Spleen (tissue), 11 donors: ENCODE measurements around the gene MRPS22. TPM values are rescaled to one million over a fixed set of nuclear protein-coding genes. Genes with fewer than 3 reads are reported as not detected.

ENCODE experiments used
- DNase-seq: peaks from one replicate; pipeline ENCODE4 v3.0.0-alpha.2; 2020
- H3K27ac ChIP-seq, 8 donors: fragments of 200-600 bp; sonication (generic) in 7 of 8; 1 replicate in 4 of 8; 2 replicates in 4 of 8; pipeline versions ENCODE4 v1.5.0 to v1.8.0; 2016 to 2021; ENCODE audit warnings: inconsistent platforms in 4 of 8, mild to moderate bottlenecking in 4 of 8, moderate library complexity in 1 of 8
- H3K27me3 ChIP-seq, 7 donors: fragments of 200-600 bp; sonication (generic) in 6 of 7; replicated peaks in 1 of 7; 1 replicate in 4 of 7; 2 replicates in 3 of 7; pipeline versions ENCODE4 v1.5.0 to v1.8.0; 2016 to 2021; ENCODE audit warnings: inconsistent platforms in 3 of 7, mild to moderate bottlenecking in 1 of 7
- H3K36me3 ChIP-seq, 6 donors: fragments of 200-600 bp; sonication (generic) in 5 of 6; 1 replicate in 4 of 6; 2 replicates in 2 of 6; pipeline versions ENCODE4 v1.5.0 to v1.8.0; 2016 to 2021; ENCODE audit warnings: inconsistent platforms in 2 of 6
- H3K4me1 ChIP-seq, 6 donors: fragments of 200-600 bp; sonication (generic) in 5 of 6; 1 replicate in 3 of 6; 2 replicates in 3 of 6; pipeline versions ENCODE4 v1.5.0 to v1.8.0; 2016 to 2021; ENCODE audit warnings: inconsistent platforms in 3 of 6
- H3K4me3 ChIP-seq, 8 donors: fragments of 200-600 bp; sonication (generic) in 7 of 8; 1 replicate in 4 of 8; 2 replicates in 4 of 8; pipeline versions ENCODE4 v1.5.0 to v1.8.0; 2016 to 2021; ENCODE audit warnings: inconsistent platforms in 4 of 8, mild to moderate bottlenecking in 4 of 8, moderate library complexity in 2 of 8
- H3K9me3 ChIP-seq, 8 donors: fragments of 200-600 bp; sonication (generic) in 7 of 8; 1 replicate in 4 of 8; 2 replicates in 4 of 8; pipeline versions ENCODE4 v1.5.0 to v1.8.0; 2016 to 2021; ENCODE audit warnings: inconsistent platforms in 4 of 8
- CTCF ChIP-seq, 11 experiments: fragments of 200-600 bp in 7 of 11; fragments of 450-650 bp in 4 of 11; sonication (generic) in 4 of 11; IDR thresholded peaks in 8 of 11; conservative IDR thresholded peaks in 3 of 11; 1 replicate in 7 of 11; 2 replicates in 4 of 11; pipeline versions ENCODE4 v1.4.0 to v1.8.0; 2016 to 2021; ENCODE audit warnings: antibody characterized with exemption in 11 of 11, inconsistent platforms in 4 of 11, mild to moderate bottlenecking in 1 of 11
- POLR2A ChIP-seq, 3 donors: fragments of 450-650 bp; IDR thresholded peaks; one replicate each; pipeline ENCODE4 v1.5.1; 2017; ENCODE audit warnings: antibody characterized with exemption in 3 of 3, mild to moderate bottlenecking in 1 of 3
- POLR2AphosphoS5 ChIP-seq, 3 donors: sonication (generic); formaldehyde crosslinking; IDR thresholded peaks; one replicate each; pipeline ENCODE4 v1.5.1; 2017; ENCODE audit warnings: antibody characterized with exemption in 3 of 3
- WGBS, 5 donors: extraction: QIAGEN DNeasy Blood & Tissue Kit in 3 of 5; methylation state at CpG; one replicate each; pipeline versions ENCODE4 v1.1.5 to v1.1.7; 2013 to 2018; 5-methylcytosine and 5-hydroxymethylcytosine counted together
- intact Hi-C: fragments of 100-400 bp; cut with DNase I; formaldehyde crosslinking; loops from one replicate; pipeline ENCODE4 v1.15.0; 2023; ENCODE audit warnings: low total_unique reads
- polyA plus RNA-seq, 3 donors: library from polyadenylated mRNA; stranded (reverse); fragments of 200-250 nt; gene quantifications; one replicate each; pipeline ENCODE4 v1.2.1, GENCODE V29; 2013
- total RNA-seq, 7 donors: library from RNA; depleted of rRNA in 3 of 7; stranded (reverse); fragments of >200 nt in 3 of 7; fragmentation: NEBNext Ultra II Directional in 4 of 7; extraction: Animal tissue kit (Norgen Biotek cat#: 25700) in 4 of 7; gene quantifications; one replicate each; pipeline versions ENCODE4 v1.1.0 to v1.2.1, GENCODE V29; 2016 to 2021
- donor health status: healthy with polysubstance abuse.
- donor health status: DM: no; HTN: no; CAD: no; lungs with moderate emphysema.
- donor health status: DM: no; HTN: no; CAD: no.
- donor health status: Bipolar disorder and iron deficiency.
- donor health status: healthy.
- donor health status: DM: no; HTN: no; CAD: no.
- donor health status: DM: yes; HTN: yes; CAD: no.

The MRPS22 gene
- total and polyA plus RNA-seq, 10 donors: 24.8 to 53.2 (median 30.9) TPM

DNA sequence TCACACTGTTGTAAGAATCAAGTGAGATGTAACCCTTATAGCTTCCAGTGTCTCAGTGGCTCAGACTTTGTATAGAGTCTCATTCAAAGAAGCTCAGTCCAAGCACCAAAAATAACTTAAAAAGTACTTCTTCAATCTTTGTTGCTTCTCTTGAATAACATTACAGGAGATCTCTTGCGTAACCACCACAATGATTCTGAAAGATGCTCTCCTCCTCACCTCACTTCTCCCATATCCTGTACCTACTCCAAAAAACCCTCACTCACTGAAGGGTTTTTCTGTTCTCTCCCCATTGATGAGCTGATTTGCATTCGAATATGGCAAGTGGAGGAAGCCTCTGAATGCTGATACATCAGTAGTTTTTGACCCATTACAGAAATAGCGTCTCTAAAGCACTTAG, 39.4 kb upstream of the MRPS22 start:
- Histone ChIP-seq H3K4me3 (no peak overlapping the region), H3K9me3 (no peaks in the 10 kb centered on the region), H3K4me1 (no peaks in the 10 kb centered on the region), H3K36me3 (no peaks in the 10 kb centered on the region), H3K27me3 (no peaks in the 10 kb centered on the region), H3K27ac (no peak overlapping the region)
- whole genome bisulfite sequencing, 5 donors: 77 to 84% (median 79%) methylated on average over 3 of the region's 3 CpGs
- intact Hi-C loops: no loop called here
- no peak for TF ChIP-seq POLR2AphosphoS5 (IDR thresholded peaks at IDR 0.05)
- no peak for TF ChIP-seq CTCF (IDR thresholded peaks at IDR 0.05 in 8 of 11, conservative IDR thresholded peaks at IDR 0.05 in 3 of 11)
- no peak for TF ChIP-seq POLR2A (IDR thresholded peaks at IDR 0.05)
- no peak for DNase-seq

- WGBS, 5 donors: 83 to 87% (median 84%) methylated on average over 2 of the region's 2 CpGs
- Histone ChIP-seq H3K27ac (no peak overlapping the region), H3K4me3 (no peak overlapping the region), H3K27me3 (no peaks in the 10 kb centered on the region), H3K36me3 (no peaks in the 10 kb centered on the region), H3K9me3 (no peaks in the 10 kb centered on the region), H3K4me1 (peaks cover 0 to 8% (median 0%) of the 10 kb centered on the region in 6 donors)
- intact Hi-C loops: no loop called here
- TF ChIP-seq POLR2A (IDR thresholded peaks at IDR 0.05): no peak
- TF ChIP-seq CTCF (IDR thresholded peaks at IDR 0.05 in 8 of 11, conservative IDR thresholded peaks at IDR 0.05 in 3 of 11): no peak
- no peak for TF ChIP-seq POLR2AphosphoS5 (IDR thresholded peaks at IDR 0.05)
- DNase-seq: no peak
Observed at GRCh38 chr3:139306078-139306477, 37.7 kb upstream of the MRPS22 start.

GRCh38 chr3:139307072-139307491, 36.7 kb upstream of the MRPS22 start:
- H3K4me1 ChIP-seq: peaks cover 0 to 9% (median 0%) of the 10 kb centered on the region in 6 donors
- H3K36me3 ChIP-seq: no peaks in the 10 kb centered on the region

More at GRCh38 chr3:139307072-139307491, 36.7 kb upstream of the MRPS22 start:
- 83 to 100% (median 88%) methylated on average over 1 of the region's 1 CpG for WGBS, 5 donors
- Histone ChIP-seq H3K9me3 (no peaks in the 10 kb centered on the region), H3K4me3 (no peak overlapping the region), H3K27ac (no peak overlapping the region), H3K27me3 (no peaks in the 10 kb centered on the region)
- intact Hi-C loops: no loop called here
- TF ChIP-seq POLR2A (IDR thresholded peaks at IDR 0.05) (no peak), POLR2AphosphoS5 (IDR thresholded peaks at IDR 0.05) (no peak), CTCF (IDR thresholded peaks at IDR 0.05 in 8 of 11, conservative IDR thresholded peaks at IDR 0.05 in 3 of 11) (no peak)
- DNase-seq: no peak
